Stimulated activated CD4-positive, alpha-beta T cell treated with anti-CD3 and anti-CD28 coated beads, Interleukin-1b, Interleukin-23, amount 100 ng/mL, for 4 hours (primary cell): ENCODE data around the gene IL7R.

ENCODE experiments used
- DNase-seq, 2 donors: peaks; one replicate each; pipeline ENCODE4 v3.0.0-alpha.2; 2020; ENCODE audit warnings: low read depth in 2 of 2

The IL7R gene, protein sequence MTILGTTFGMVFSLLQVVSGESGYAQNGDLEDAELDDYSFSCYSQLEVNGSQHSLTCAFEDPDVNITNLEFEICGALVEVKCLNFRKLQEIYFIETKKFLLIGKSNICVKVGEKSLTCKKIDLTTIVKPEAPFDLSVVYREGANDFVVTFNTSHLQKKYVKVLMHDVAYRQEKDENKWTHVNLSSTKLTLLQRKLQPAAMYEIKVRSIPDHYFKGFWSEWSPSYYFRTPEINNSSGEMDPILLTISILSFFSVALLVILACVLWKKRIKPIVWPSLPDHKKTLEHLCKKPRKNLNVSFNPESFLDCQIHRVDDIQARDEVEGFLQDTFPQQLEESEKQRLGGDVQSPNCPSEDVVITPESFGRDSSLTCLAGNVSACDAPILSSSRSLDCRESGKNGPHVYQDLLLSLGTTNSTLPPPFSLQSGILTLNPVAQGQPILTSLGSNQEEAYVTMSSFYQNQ

GRCh38 chr5:35856765-35857351 lies at the start of gene IL7R:
Gene IL7R (plus strand): TSS chr5:35856891. CDS start chr5:35856978, 87 bp downstream.
- no peak for DNase-seq

DNA sequence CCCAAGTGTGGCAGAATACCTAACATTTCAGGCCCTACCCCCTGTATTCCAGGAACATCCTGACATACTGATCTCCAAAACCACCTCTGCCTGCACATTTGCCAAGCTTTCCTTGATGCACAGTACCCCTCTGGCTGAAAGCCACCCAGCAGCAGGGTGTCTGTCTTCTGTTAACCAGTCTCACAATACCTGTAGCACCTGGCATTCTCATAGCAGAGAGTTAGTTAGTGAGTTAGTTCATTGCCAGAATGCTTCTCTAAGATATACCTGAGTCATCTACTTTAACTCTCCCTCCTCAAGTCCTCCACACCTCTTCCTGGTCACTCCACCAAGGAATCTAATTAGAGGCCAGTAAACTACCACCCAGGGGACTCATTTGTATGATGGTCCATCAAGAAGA lies 46.1 kb upstream of the IL7R start:
- DNase-seq: no peak

- DNase-seq: no peak
These were observed 45.5 kb upstream of the IL7R start for GRCh38 chr5:35811108-35811741.

- no peak for DNase-seq
These were observed 43.2 kb upstream of the IL7R start for GRCh38 chr5:35813521-35813920.

DNA sequence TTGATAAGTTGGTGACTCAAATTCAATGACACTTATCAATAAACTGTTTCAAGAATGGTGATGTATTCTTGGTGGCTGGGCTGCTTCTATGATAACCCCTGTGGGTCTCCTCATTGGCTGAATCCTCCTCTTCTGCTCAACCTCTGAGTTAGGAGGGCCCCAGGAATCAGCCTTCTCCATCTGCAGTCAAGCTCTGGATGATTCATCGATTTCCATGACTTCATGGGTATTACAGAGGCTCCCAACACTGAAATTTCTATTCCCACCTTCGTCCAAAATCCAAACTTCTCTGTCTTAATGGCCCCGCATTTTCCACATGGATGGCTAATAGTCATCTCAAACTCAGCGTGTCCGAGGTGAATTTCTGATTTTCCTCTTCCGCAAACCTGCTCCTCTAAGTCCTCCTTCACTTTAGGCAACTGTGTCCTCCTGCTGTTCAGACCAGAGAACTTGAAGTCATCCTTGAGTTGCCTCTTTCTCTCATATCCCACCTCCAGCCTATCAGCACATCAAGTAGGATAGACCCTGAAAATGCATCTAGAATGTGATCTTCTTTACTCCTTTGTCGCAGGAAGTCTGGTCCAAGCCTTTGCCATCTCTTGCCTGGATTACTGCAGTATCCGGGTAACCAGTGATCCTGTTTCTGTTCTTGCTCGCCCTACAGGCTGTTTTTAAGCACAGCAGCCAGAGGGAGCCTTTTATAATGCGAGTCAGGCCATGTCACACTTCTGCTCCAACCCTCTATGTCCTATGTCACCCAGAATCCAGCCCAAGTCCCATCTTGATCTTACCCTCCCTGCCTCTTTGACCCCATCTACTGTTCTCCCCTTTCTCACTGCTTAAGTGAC lies 41.4 kb upstream of the IL7R start:
- DNase-seq: no peak

GRCh38 chr5:35816881-35817521 lies 39.7 kb upstream of the IL7R start:
- DNase-seq: no peak

GRCh38 chr5:35819026-35819425 lies 37.7 kb upstream of the IL7R start:
- DNase-seq: no peak

GRCh38 chr5:35819668-35820067 lies 37.0 kb upstream of the IL7R start:
- no peak for DNase-seq

GRCh38 chr5:35820735-35821134 lies 36.0 kb upstream of the IL7R start:
- DNase-seq: no peak

DNA sequence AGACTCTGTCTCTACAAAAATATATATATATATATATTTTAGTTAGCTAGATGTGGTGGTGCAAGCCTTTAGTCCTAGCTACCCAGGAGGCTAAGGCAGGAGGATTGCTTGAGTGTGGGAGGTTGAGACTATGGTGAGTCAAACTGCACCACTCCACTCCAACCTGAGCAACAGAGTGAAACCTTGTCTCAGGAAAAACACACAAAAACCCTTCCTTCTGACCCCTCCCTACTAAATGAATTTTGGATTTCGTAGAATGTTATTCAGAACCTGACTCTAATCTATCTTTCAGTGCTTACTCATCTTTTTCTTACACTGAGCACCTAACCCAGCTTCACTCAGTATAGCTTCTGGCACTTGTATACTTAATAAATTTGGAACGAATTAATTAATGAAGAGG lies 35.2 kb upstream of the IL7R start:
- no peak for DNase-seq

GRCh38 chr5:35822511-35822910 lies 34.2 kb upstream of the IL7R start:
- DNase-seq: no peak

DNA sequence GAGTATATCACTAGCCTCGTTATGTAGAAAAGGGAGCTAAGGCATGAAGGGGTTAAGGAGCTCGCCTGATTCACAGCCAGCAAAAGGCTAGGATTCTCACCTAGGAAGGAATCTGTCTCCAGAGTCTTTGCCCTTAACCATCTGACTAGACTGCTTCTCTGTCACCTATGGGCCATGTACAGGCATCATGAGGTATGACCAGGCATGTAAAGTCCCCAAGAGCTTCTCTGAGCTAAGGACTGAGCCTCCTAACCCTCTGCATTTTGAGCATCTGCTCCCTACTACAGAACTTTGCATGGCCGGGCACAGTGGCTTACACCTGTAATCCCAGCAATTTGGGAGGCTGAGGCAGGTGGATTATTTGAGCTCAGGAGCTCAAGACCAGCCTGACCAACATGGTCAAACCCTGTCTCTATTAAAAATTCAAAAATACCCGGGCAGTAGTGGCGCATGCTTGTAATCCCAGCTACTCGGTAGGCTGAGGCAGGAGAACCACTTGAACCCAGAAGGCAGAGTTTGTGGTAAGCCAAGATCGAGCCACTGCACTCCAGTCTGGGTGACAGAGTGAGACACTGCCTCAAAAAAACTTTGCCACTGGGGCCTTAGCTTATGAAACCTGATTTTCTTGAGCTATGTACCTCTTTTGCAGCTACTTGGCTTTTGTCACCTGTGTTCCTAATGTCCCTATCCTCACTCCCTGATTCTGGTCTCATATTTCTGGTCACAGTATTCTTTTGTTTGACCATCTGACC lies 33.2 kb upstream of the IL7R start:
- no peak for DNase-seq

- DNase-seq: no peak
These were observed 30.6 kb upstream of the IL7R start for GRCh38 chr5:35826056-35826455.

DNA sequence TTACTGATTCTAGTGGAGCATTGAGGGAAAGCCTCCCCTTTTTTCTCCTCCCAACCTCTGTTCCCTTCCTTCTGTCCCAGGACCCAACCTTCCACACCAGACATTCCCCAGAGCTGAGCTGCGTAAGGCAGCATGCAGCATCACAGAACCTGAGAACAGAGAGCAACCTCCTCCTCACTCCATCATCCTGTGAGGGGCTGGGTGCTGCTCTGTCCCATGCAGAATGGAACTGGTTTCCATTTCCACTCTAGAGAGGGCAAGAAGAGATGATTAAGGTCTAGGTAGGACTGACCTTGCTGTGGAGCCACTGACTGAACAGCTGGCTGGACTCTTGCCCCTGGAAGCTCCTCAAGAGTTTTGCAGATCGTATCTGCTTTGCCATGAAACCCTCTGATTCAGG lies 30.1 kb upstream of the IL7R start:
- no peak for DNase-seq

GRCh38 chr5:35828082-35828598 lies 28.6 kb upstream of the IL7R start:
- DNase-seq: no peak

DNA sequence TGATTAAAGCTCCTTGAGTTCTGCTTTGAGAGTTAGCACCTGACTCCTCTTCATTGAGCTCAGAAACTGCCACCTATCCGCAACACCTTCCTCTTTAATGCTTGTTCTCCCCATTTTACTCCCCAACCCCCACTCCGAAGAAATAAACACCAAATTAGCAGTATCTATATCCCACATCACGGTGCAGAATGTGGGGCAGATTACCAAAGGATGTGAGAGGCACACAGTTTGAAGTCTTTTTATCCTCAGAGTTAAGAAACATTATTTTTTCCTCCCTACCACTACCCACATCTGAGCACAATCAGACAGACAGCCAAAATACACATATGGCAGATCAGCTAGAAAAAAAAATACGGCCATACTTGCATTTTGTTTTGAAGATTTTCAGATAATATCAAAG lies 26.1 kb upstream of the IL7R start:
- no peak for DNase-seq

GRCh38 chr5:35832762-35833161 lies 23.9 kb upstream of the IL7R start:
- no peak for DNase-seq

GRCh38 chr5:35833224-35833623 lies 23.5 kb upstream of the IL7R start:
- DNase-seq: no peak

GRCh38 chr5:35835796-35836742 lies 20.6 kb upstream of the IL7R start:
- DNase-seq: no peak
